ENCODE data around the gene CPB2.

Gene CPB2

DNA sequence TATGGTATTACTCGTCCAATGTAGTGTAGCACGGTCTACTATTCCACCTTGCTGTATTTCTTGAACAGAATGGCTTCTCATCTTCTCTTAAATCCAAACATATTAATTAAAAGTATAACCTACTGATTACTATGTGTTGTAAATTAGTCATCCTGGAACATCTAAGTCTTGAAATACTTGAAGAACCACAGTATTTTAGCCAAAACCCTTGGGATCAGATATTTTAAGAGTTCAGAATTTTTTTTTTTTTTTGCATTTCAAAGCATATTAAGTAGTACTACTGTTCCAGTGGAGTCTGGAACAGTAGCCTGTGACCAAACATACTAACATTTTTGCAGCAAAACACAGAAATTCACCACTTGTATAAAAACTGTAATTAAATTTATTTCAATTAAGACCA, 82.4 kb downstream of the CPB2 start:
- Histone ChIP-seq H3K4me2 (ENCODE audit: low read length) (no peak overlapping the region), H3K27ac (ENCODE audit: low read depth, low read length, poor library complexity, severe bottlenecking) (no peak overlapping the region), H3K79me2 (ENCODE audit: insufficient read depth, low read length) (0 out of 2 replicates have a peak, but pooled peaks cover 7% of the 10 kb centered on the region), H3K9me2 (ENCODE audit: low read depth, low read length) (no peaks in the 10 kb centered on the region), H3F3A (ENCODE audit: insufficient read depth, low read length) (no peaks in the 10 kb centered on the region), H3K27me3 (ENCODE audit: insufficient read depth, low read length) (no peaks in the 10 kb centered on the region), H3K9ac (ENCODE audit: low read length) (no peak overlapping the region), H3K36me3 (ENCODE audit: insufficient read depth, low read length) (peaks cover 18% of the 10 kb centered on the region; the same call in 1 of the 2 replicates), H2AFZ (ENCODE audit: low read length) (no peak overlapping the region), H3K4me3 (ENCODE audit: low read depth, low read length, poor library complexity, severe bottlenecking) (no peak overlapping the region), H4K20me1 (ENCODE audit: insufficient read depth, low read length) (no peaks in the 10 kb centered on the region), H3K9me3 (ENCODE audit: low read length) (no peaks in the 10 kb centered on the region), H3K4me1 (ENCODE audit: insufficient read depth, low read length, severe bottlenecking) (no peaks in the 10 kb centered on the region)
- TF ChIP-seq, protein P1, sequence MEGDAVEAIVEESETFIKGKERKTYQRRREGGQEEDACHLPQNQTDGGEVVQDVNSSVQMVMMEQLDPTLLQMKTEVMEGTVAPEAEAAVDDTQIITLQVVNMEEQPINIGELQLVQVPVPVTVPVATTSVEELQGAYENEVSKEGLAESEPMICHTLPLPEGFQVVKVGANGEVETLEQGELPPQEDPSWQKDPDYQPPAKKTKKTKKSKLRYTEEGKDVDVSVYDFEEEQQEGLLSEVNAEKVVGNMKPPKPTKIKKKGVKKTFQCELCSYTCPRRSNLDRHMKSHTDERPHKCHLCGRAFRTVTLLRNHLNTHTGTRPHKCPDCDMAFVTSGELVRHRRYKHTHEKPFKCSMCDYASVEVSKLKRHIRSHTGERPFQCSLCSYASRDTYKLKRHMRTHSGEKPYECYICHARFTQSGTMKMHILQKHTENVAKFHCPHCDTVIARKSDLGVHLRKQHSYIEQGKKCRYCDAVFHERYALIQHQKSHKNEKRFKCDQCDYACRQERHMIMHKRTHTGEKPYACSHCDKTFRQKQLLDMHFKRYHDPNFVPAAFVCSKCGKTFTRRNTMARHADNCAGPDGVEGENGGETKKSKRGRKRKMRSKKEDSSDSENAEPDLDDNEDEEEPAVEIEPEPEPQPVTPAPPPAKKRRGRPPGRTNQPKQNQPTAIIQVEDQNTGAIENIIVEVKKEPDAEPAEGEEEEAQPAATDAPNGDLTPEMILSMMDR (IDR thresholded peaks at IDR 0.05; ENCODE audit: low read length), result no peak
- TF ChIP-seq EZH2 (IDR thresholded peaks at IDR 0.05; ENCODE audit: borderline replicate concordance, low read length), result no peak

DNA sequence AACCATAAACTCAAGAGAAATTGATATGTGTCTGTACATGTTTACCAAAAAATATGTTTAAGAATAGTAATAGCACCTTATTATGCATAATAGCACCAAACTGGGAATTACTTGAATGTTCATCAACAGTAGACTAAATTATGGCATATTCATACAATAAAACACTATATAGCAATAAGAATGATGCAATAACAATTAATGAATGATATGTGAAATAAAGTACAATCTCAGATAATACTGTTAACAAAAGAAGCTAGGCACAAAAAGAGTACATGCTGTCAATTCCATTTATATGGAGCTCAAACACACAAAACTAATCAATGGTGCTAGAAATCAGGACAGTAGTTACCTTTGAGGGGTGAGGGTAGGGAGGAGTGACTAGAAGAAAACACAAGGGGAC, 88.6 kb downstream of the CPB2 start:
- H2AFZ ChIP-seq (ENCODE audit: low read length), result no peak overlapping the region
- TF ChIP-seq EZH2 (IDR thresholded peaks at IDR 0.05; ENCODE audit: borderline replicate concordance, low read length), result no peak
- TF ChIP-seq, protein P1 (IDR thresholded peaks at IDR 0.05; ENCODE audit: low read length), result no peak
- H3K4me2 ChIP-seq (ENCODE audit: low read length), result no peak overlapping the region
- H3F3A ChIP-seq (ENCODE audit: insufficient read depth, low read length), result no peaks in the 10 kb centered on the region
- H3K9ac ChIP-seq (ENCODE audit: low read length), result no peak overlapping the region
- H3K27me3 ChIP-seq (ENCODE audit: insufficient read depth, low read length), result no peaks in the 10 kb centered on the region
- no peak overlapping the region for H3K27ac ChIP-seq (ENCODE audit: low read depth, low read length, poor library complexity, severe bottlenecking)
- H4K20me1 ChIP-seq (ENCODE audit: insufficient read depth, low read length), result no peaks in the 10 kb centered on the region
- H3K79me2 ChIP-seq (ENCODE audit: insufficient read depth, low read length), result no peaks in the 10 kb centered on the region
- H3K9me2 ChIP-seq (ENCODE audit: low read depth, low read length), result no peaks in the 10 kb centered on the region
- H3K36me3 ChIP-seq (ENCODE audit: insufficient read depth, low read length), result peaks cover 32% of the 10 kb centered on the region
- no peaks in the 10 kb centered on the region for H3K4me1 ChIP-seq (ENCODE audit: insufficient read depth, low read length, severe bottlenecking)
- H3K4me3 ChIP-seq (ENCODE audit: low read depth, low read length, poor library complexity, severe bottlenecking), result no peak overlapping the region
- no peaks in the 10 kb centered on the region for H3K9me3 ChIP-seq (ENCODE audit: low read length)

DNA sequence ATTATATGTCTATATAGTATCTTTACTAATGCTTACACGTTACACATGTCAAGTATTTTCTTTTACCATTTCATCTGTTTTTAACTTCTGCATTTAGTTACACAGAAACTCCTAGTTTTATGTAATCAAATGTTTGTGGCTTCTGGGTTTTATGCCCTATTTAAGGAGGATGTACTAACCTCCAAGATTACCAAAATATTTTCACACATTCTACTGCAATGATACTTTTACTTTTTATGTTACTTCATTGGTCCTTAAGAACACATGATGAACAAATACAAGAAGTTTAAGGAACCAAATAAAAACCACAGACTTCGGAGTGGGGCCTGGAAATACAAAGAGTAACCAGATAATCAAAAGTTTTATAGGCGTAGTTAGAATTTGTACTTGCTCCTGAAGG, 89.5 kb downstream of the CPB2 start:
- Histone ChIP-seq H3K9me2 (ENCODE audit: low read depth, low read length) (no peaks in the 10 kb centered on the region), H3K4me2 (ENCODE audit: low read length) (no peak overlapping the region), H3F3A (ENCODE audit: insufficient read depth, low read length) (no peaks in the 10 kb centered on the region), H3K9ac (ENCODE audit: low read length) (no peak overlapping the region), H2AFZ (ENCODE audit: low read length) (no peak overlapping the region), H3K4me1 (ENCODE audit: insufficient read depth, low read length, severe bottlenecking) (no peaks in the 10 kb centered on the region), H3K4me3 (ENCODE audit: low read depth, low read length, poor library complexity, severe bottlenecking) (no peak overlapping the region), H4K20me1 (ENCODE audit: insufficient read depth, low read length) (no peaks in the 10 kb centered on the region), H3K36me3 (ENCODE audit: insufficient read depth, low read length) (peaks cover 33% of the 10 kb centered on the region), H3K9me3 (ENCODE audit: low read length) (no peaks in the 10 kb centered on the region), H3K27me3 (ENCODE audit: insufficient read depth, low read length) (no peaks in the 10 kb centered on the region), H3K79me2 (ENCODE audit: insufficient read depth, low read length) (no peaks in the 10 kb centered on the region), H3K27ac (ENCODE audit: low read depth, low read length, poor library complexity, severe bottlenecking) (no peak overlapping the region)
- TF ChIP-seq, protein P1 (IDR thresholded peaks at IDR 0.05; ENCODE audit: low read length), result no peak
- TF ChIP-seq EZH2 (IDR thresholded peaks at IDR 0.05; ENCODE audit: borderline replicate concordance, low read length), result no peak

All from OCI-LY1 (cell line).